OCI-LY1 (cell line): ENCODE measurements around the gene FAM53B.
"Not testable (repeated sequence)": the region's sequence is repeated elsewhere in the genome, so short reads cannot be mapped to it uniquely, and the experiment has no call there.

Experiments
- H2AFZ ChIP-seq: fragments of 200-600 bp; sonication (generic), shearing (Covaris generic); 2 replicates; pipeline ENCODE4 v1.6.0; 2014; ENCODE audit warnings: antibody characterized with exemption, mild to moderate bottlenecking, low read length
- H3F3A ChIP-seq: fragments of 200-600 bp; sonication (generic), shearing (Covaris generic); 2 replicates; pipeline ENCODE4 v1.6.0; 2014; ENCODE audit warnings: mild to moderate bottlenecking, antibody characterized with exemption, low read length, moderate library complexity; ENCODE audit not compliant: insufficient read depth
- H3K27ac ChIP-seq: fragments of 200-600 bp; sonication (generic); 2 replicates; pipeline ENCODE4 v1.5.1; 2014; ENCODE audit warnings: low read length, mixed run types, mild to moderate bottlenecking, low read depth; ENCODE audit not compliant: poor library complexity, severe bottlenecking
- H3K27me3 ChIP-seq: fragments of 200-600 bp; sonication (generic); 2 replicates; pipeline ENCODE4 v1.6.0; 2014; ENCODE audit warnings: antibody characterized with exemption, mild to moderate bottlenecking, low read length, moderate library complexity; ENCODE audit not compliant: insufficient read depth
- H3K36me3 ChIP-seq: fragments of 200-600 bp; sonication (generic); 2 replicates; pipeline ENCODE4 v1.6.1; 2014; ENCODE audit warnings: mild to moderate bottlenecking, antibody characterized with exemption, low read length, moderate library complexity, mixed read lengths; ENCODE audit not compliant: insufficient read depth
- H3K4me1 ChIP-seq: fragments of 200-600 bp; sonication (generic); 2 replicates; pipeline ENCODE4 v1.5.1; 2014; ENCODE audit warnings: mild to moderate bottlenecking, low read length, moderate library complexity; ENCODE audit not compliant: insufficient read depth, severe bottlenecking
- H3K4me2 ChIP-seq: fragments of 200-600 bp; sonication (generic), shearing (Covaris generic); 2 replicates; pipeline ENCODE4 v1.6.1; 2014; ENCODE audit warnings: low read length
- H3K4me3 ChIP-seq: fragments of 200-600 bp; sonication (generic); 2 replicates; pipeline ENCODE4 v1.5.1; 2014; ENCODE audit warnings: low read length, low read depth, mild to moderate bottlenecking, mixed read lengths; ENCODE audit not compliant: poor library complexity, severe bottlenecking
- H3K79me2 ChIP-seq: fragments of 200-600 bp; shearing (Covaris generic); 2 replicates; pipeline ENCODE4 v1.6.1; 2016; ENCODE audit warnings: mixed run types, low read length, mixed read lengths; ENCODE audit not compliant: insufficient read depth
- H3K9ac ChIP-seq: fragments of 200-600 bp; sonication (generic), shearing (Covaris generic); 2 replicates; pipeline ENCODE4 v1.6.1; 2014; ENCODE audit warnings: mild to moderate bottlenecking, low read length, mixed read lengths
- H3K9me2 ChIP-seq: fragments of 200-600 bp; sonication (generic), shearing (Covaris generic); 2 replicates; pipeline ENCODE4 v1.6.1; 2014; ENCODE audit warnings: low read depth, mild to moderate bottlenecking, low read length, mixed read lengths
- H3K9me3 ChIP-seq: fragments of 200-600 bp; shearing (Covaris generic); 2 replicates; pipeline ENCODE4 v1.6.1; 2014; ENCODE audit warnings: low read length, mixed read lengths
- H4K20me1 ChIP-seq: fragments of 200-600 bp; sonication (generic), shearing (Covaris generic); 2 replicates; pipeline ENCODE4 v1.6.0; 2016; ENCODE audit warnings: mild to moderate bottlenecking, low read length; ENCODE audit not compliant: insufficient read depth
- EZH2 ChIP-seq: fragments of 200-600 bp; sonication (generic), shearing (Covaris generic); IDR thresholded peaks from 2 replicates; pipeline ENCODE4 v1.8.0; 2017; ENCODE audit warnings: borderline replicate concordance, mixed run types, mild to moderate bottlenecking, antibody characterized with exemption, low read length, moderate library complexity, mixed read lengths
- TF ChIP-seq, protein P1 (sequence below): fragments of 200-600 bp; sonication (generic), shearing (Covaris generic); IDR thresholded peaks from 2 replicates; pipeline ENCODE4 v1.5.1; 2017; ENCODE audit warnings: mild to moderate bottlenecking, antibody characterized with exemption, low read length, moderate library complexity, mixed read lengths

FAM53B gene

DNA sequence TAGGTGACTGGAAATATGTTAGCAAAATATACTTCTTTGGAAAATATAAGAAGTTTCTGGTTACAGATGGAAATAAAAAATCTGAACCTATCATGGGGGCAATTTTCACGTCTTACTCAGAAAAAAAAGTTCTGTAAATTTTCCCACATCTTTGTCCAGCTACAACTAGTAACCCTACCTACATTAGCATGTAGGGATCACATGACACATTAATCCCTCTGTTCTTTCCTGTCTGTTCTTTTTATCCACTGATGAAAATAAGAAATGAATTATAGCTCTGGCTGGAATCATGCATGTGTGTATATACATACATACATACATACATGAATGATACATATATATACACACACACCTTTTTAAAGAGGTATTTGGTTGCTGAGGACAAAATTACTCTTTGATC lies 3.6 kb upstream of the FAM53B start:
- no peak for TF ChIP-seq EZH2
- TF ChIP-seq, protein P1, sequence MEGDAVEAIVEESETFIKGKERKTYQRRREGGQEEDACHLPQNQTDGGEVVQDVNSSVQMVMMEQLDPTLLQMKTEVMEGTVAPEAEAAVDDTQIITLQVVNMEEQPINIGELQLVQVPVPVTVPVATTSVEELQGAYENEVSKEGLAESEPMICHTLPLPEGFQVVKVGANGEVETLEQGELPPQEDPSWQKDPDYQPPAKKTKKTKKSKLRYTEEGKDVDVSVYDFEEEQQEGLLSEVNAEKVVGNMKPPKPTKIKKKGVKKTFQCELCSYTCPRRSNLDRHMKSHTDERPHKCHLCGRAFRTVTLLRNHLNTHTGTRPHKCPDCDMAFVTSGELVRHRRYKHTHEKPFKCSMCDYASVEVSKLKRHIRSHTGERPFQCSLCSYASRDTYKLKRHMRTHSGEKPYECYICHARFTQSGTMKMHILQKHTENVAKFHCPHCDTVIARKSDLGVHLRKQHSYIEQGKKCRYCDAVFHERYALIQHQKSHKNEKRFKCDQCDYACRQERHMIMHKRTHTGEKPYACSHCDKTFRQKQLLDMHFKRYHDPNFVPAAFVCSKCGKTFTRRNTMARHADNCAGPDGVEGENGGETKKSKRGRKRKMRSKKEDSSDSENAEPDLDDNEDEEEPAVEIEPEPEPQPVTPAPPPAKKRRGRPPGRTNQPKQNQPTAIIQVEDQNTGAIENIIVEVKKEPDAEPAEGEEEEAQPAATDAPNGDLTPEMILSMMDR, result no peak
- Histone ChIP-seq H3F3A (no peaks in the 10 kb centered on the region; the same call in 1 of the 2 replicates), H3K9me3 (no peaks in the 10 kb centered on the region), H3K36me3 (peaks cover 13% of the 10 kb centered on the region; the same call in 1 of the 2 replicates), H3K9ac (no peak overlapping the region), H3K4me3 (no peak overlapping the region), H3K79me2 (0 out of 2 replicates have a peak, but pooled peaks cover 4% of the 10 kb centered on the region), H3K4me1 (peaks cover 12% of the 10 kb centered on the region), H2AFZ (no peak overlapping the region), H3K9me2 (no peaks in the 10 kb centered on the region), H4K20me1 (no peaks in the 10 kb centered on the region), H3K4me2 (no peak overlapping the region), H3K27me3 (no peaks in the 10 kb centered on the region), H3K27ac (no peak overlapping the region)

DNA sequence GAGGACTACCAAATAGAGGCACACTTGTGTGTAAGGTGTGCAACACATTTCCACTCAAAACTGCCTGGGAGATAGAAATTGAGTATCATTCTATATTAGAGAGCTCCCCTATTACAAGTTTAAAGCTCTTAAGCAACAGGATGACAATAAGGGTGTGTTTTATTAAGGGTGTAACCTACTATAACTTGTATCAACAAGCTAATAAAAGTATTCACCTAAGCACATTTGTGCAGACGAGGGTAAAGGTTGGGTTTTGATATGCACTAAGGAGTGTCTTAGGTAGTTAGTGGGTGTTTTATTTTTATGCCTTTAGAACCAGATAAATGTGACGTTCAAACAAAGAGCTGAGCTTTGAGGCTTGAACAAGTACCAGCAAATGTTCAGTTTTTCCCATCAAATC lies 2.8 kb upstream of the FAM53B start:
- no peak overlapping the region for H2AFZ ChIP-seq
- no peaks in the 10 kb centered on the region; the same call in 1 of the 2 replicates for H3F3A ChIP-seq
- no peaks in the 10 kb centered on the region for H3K9me3 ChIP-seq
- no peaks in the 10 kb centered on the region for H3K9me2 ChIP-seq
- no peak overlapping the region for H3K4me2 ChIP-seq
- peaks cover 19% of the 10 kb centered on the region for H3K4me1 ChIP-seq
- H3K79me2 ChIP-seq, result 0 out of 2 replicates have a peak, but pooled peaks cover 4% of the 10 kb centered on the region
- no peak overlapping the region for H3K4me3 ChIP-seq
- TF ChIP-seq EZH2, result no peak
- TF ChIP-seq, protein P1, result no peak
- H3K36me3 ChIP-seq, result peaks cover 17% of the 10 kb centered on the region; the same call in 1 of the 2 replicates
- H4K20me1 ChIP-seq, result no peaks in the 10 kb centered on the region
- no peak overlapping the region for H3K27ac ChIP-seq
- no peak overlapping the region for H3K9ac ChIP-seq
- no peaks in the 10 kb centered on the region for H3K27me3 ChIP-seq

DNA sequence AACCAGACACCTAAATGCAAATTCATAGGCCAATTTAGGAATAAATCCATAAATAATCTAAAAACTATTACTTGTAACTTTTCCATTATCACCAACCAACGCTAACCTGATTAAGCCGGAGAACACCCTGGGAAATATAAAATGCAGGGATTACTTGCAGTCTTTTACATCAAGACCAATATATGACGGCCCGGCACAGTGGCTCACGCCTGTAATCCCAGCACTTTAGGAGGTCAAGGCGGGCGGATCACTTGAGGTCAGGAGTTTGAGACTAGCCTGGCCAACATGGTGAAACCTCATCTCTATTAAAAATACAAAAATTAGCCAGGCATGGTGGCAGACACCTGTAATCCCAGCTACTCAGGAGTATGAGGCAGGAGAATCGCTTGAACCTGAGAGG lies 2.3 kb upstream of the FAM53B start:
- Histone ChIP-seq H3K36me3 (peaks cover 17% of the 10 kb centered on the region; the same call in 1 of the 2 replicates), H3K4me1 (peaks cover 25% of the 10 kb centered on the region)
- H3K9ac ChIP-seq, H3K27me3 ChIP-seq, H3K9me2 ChIP-seq, H4K20me1 ChIP-seq, H3K4me3 ChIP-seq, H2AFZ ChIP-seq, H3F3A ChIP-seq, H3K79me2 ChIP-seq, H3K4me2 ChIP-seq, H3K27ac ChIP-seq, H3K9me3 ChIP-seq: not testable (repeated sequence)

DNA sequence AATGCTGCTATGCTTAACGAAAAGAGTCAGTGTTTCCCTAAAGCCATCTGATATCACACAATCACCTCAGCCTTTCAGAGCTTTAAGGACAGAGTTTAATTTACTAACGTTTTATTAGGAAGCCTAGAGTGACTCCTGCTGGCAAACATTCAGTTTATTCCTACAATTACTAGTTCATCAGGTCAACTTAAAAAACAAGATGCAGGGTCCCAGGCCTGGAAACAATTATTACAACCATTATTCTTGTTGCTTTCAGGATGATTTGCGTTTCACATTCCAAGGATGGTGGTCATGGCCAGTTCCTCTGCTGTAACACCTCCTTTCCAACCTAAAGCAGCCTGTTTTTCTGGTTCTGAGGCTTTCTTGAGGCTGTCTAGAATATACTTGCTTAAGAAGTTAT lies 1.5 kb upstream of the FAM53B start:
- Histone ChIP-seq H3K27me3 (no peaks in the 10 kb centered on the region), H3K79me2 (0 out of 2 replicates have a peak, but pooled peaks cover 4% of the 10 kb centered on the region), H3K4me3 (no peak overlapping the region), H3K9ac (no peak overlapping the region), H3F3A (no peaks in the 10 kb centered on the region; the same call in 1 of the 2 replicates), H2AFZ (no peak overlapping the region), H3K9me2 (no peaks in the 10 kb centered on the region), H3K4me2 (no peak overlapping the region), H4K20me1 (no peaks in the 10 kb centered on the region), H3K27ac (peak overlapping the region; percentile 2), H3K36me3 (peaks cover 15% of the 10 kb centered on the region; the same call in 1 of the 2 replicates), H3K9me3 (no peaks in the 10 kb centered on the region), H3K4me1 (peaks cover 32% of the 10 kb centered on the region)
- TF ChIP-seq, protein P1, result peak; percentile 48; the same call in 1 of the 2 replicates
- TF ChIP-seq EZH2, result no peak
